ENCODE data around the gene PLCL1. TPM values are rescaled to one million over a fixed set of nuclear protein-coding genes. Genes with fewer than 3 reads are reported as not detected.

Gene PLCL1
- total RNA-seq, 1 donor from 2014 or later: 0.50 TPM

DNA sequence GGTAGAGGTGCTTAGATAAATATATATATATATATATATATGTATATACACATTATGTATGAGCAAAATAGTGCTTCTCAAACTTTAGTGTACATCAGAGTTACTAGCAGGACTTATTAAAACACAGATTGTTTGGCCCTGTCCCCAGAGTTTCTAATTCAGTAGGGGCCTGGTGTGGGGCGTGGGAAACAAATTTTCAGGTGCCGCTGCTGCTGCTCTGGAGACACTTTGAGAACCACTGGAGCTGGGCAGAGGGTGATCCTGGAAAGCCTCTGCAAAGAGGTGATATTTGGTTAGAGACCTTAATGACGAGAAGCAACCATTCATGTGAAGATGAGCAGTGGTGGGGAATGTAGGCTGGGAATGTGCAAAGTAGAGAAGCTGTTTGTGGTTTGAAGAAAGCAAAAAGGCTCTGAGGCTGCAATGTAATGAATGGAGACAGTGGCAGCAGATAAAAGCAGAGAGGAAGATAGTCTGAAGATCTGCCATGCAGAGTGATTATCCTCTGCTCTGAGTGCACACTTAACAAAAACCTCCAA lies 142.9 kb downstream of the PLCL1 start:
- H3K9me3 Mint-ChIP-seq (ENCODE audit: low read depth): peaks cover 3% of the 10 kb centered on the region
- H3K27me3 Mint-ChIP-seq (ENCODE audit: low read depth): peaks cover 51% of the 10 kb centered on the region
- no peak overlapping the region for H3K4me3 Mint-ChIP-seq (ENCODE audit: unreplicated experiment)
- no peak for DNase-seq (ENCODE audit: low spot score)
- no peaks in the 10 kb centered on the region for H3K4me1 Mint-ChIP-seq (ENCODE audit: low read depth)
- no peak overlapping the region for H3K27ac Mint-ChIP-seq (ENCODE audit: unreplicated experiment)
- TF ChIP-seq, protein P1, sequence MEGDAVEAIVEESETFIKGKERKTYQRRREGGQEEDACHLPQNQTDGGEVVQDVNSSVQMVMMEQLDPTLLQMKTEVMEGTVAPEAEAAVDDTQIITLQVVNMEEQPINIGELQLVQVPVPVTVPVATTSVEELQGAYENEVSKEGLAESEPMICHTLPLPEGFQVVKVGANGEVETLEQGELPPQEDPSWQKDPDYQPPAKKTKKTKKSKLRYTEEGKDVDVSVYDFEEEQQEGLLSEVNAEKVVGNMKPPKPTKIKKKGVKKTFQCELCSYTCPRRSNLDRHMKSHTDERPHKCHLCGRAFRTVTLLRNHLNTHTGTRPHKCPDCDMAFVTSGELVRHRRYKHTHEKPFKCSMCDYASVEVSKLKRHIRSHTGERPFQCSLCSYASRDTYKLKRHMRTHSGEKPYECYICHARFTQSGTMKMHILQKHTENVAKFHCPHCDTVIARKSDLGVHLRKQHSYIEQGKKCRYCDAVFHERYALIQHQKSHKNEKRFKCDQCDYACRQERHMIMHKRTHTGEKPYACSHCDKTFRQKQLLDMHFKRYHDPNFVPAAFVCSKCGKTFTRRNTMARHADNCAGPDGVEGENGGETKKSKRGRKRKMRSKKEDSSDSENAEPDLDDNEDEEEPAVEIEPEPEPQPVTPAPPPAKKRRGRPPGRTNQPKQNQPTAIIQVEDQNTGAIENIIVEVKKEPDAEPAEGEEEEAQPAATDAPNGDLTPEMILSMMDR (IDR thresholded peaks at IDR 0.05): no peak
- H3K36me3 Mint-ChIP-seq (ENCODE audit: low read depth): no peaks in the 10 kb centered on the region

DNA sequence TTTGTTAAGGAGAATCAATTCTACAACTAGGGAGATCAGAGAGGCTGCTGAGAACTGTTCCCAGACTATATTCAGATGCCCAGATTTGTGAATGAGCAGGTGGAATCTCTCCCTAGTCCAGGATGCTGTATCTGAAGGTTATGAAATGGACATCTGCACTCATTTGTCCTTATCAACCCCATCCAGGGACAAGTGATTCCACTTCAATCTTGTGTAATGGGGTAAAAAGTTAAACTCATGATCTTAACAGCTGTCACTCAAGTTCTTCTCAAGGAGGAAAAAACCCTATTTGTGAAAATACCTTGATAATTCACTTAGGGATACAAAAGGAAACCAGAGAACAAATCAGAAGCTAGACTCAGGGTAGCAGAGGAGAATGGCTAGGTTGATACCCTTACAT lies 144.8 kb downstream of the PLCL1 start:
- H3K36me3 Mint-ChIP-seq (ENCODE audit: low read depth): no peaks in the 10 kb centered on the region
- no peak overlapping the region for H3K27ac Mint-ChIP-seq (ENCODE audit: unreplicated experiment)
- no peaks in the 10 kb centered on the region for H3K4me1 Mint-ChIP-seq (ENCODE audit: low read depth)
- TF ChIP-seq, protein P1 (IDR thresholded peaks at IDR 0.05): no peak
- peaks cover 41% of the 10 kb centered on the region for H3K27me3 Mint-ChIP-seq (ENCODE audit: low read depth)
- H3K9me3 Mint-ChIP-seq (ENCODE audit: low read depth): no peaks in the 10 kb centered on the region
- no peak for DNase-seq (ENCODE audit: low spot score)
- H3K4me3 Mint-ChIP-seq (ENCODE audit: unreplicated experiment): no peak overlapping the region

DNA sequence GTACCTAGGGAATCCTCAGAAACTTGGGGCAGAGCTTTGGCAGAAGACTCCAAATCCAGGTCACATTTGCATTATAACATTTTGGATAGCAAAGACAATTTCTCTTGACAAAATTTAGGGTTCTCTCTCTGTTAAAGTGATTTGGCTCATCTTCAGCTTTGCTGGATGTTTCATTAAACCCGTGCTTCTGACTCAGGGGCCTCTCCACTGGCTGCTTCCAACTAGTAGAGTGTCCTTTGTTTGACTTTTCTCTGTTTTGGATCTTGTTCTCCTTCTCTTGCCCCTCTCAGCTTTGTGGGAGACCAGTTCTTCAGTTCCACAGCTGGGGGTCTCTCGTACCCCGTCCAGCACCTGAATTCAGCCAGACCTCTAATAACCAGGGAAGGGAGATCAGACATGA lies 145.6 kb downstream of the PLCL1 start:
- TF ChIP-seq, protein P1 (IDR thresholded peaks at IDR 0.05): no peak
- Mint-ChIP-seq H3K4me3 (ENCODE audit: unreplicated experiment) (no peak overlapping the region), H3K9me3 (ENCODE audit: low read depth) (no peaks in the 10 kb centered on the region), H3K36me3 (ENCODE audit: low read depth) (no peaks in the 10 kb centered on the region), H3K27me3 (ENCODE audit: low read depth) (peaks cover 37% of the 10 kb centered on the region), H3K4me1 (ENCODE audit: low read depth) (no peaks in the 10 kb centered on the region), H3K27ac (ENCODE audit: unreplicated experiment) (no peak overlapping the region)
- DNase-seq (ENCODE audit: low spot score): no peak

DNA sequence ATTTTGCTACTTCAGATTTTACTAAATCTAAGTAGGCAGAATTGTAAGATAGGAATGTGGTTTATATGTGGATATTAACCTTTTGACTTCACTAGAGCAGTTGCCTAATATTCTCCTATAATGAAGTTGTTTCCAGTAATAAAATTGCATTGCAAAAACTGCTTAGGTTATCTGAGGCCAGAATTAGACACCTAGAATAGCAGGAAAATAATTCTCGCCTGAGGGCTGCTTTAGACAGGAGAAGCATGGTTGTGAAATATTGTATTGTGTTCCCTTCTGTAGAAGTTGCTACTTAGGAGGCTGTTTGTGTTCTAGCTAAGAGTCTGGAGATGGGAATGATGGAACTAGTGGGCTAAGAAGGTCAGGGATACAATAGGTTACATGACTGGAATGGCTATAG lies 146.3 kb downstream of the PLCL1 start:
- Mint-ChIP-seq H3K4me3 (ENCODE audit: unreplicated experiment) (no peak overlapping the region), H3K27me3 (ENCODE audit: low read depth) (peaks cover 37% of the 10 kb centered on the region), H3K36me3 (ENCODE audit: low read depth) (no peaks in the 10 kb centered on the region), H3K27ac (ENCODE audit: unreplicated experiment) (no peak overlapping the region), H3K9me3 (ENCODE audit: low read depth) (no peaks in the 10 kb centered on the region), H3K4me1 (ENCODE audit: low read depth) (no peaks in the 10 kb centered on the region)
- no peak for DNase-seq (ENCODE audit: low spot score)
- TF ChIP-seq, protein P1 (IDR thresholded peaks at IDR 0.05): no peak

DNA sequence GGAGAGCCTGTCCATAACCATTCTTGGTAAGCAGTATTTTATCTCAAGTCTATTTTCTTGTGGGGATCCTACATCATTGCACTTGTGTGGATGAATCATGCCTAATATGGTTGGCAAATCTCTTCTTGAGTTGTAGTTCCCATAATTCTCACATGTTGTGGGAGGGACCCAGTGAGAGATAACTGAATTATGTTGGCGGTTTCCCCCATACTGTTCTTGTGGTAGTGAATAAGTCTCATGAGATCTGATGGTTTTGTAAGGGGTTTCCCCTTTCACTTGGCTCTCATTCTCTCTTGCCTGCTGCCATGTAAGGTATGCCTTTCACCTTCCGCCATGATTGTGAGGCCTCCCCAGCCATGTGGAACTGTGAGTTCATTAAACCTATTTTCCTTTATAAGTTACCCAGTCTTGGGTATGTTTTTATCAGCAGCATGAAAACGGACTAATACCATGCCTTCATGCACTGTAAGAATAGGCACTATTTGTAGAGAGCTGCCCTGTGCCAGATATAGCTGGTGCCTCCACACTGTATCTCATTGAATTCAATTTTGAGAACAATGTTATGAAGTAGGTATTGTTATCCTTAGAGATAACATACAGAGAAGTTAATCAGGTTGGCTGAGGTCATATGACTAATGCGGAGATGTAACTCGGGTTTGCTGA lies 148.3 kb downstream of the PLCL1 start:
- Mint-ChIP-seq H3K27me3 (ENCODE audit: low read depth) (peaks cover 40% of the 10 kb centered on the region), H3K4me1 (ENCODE audit: low read depth) (no peaks in the 10 kb centered on the region), H3K36me3 (ENCODE audit: low read depth) (no peaks in the 10 kb centered on the region), H3K4me3 (ENCODE audit: unreplicated experiment) (no peak overlapping the region), H3K27ac (ENCODE audit: unreplicated experiment) (no peak overlapping the region), H3K9me3 (ENCODE audit: low read depth) (no peaks in the 10 kb centered on the region)
- TF ChIP-seq, protein P1 (IDR thresholded peaks at IDR 0.05): no peak
- DNase-seq (ENCODE audit: low spot score): no peak
